GM12874 (cell line): ENCODE results near the gene FBLN1.

Experiments
- CTCF ChIP-seq: IDR thresholded peaks from 2 replicates; pipeline ENCODE4 v1.5.1; 2011; ENCODE audit warnings: low read depth, mild to moderate bottlenecking, control low read depth, low read length, moderate library complexity; ENCODE audit not compliant: insufficient read depth

Gene FBLN1

GRCh38 chr22:45503050-45503815, 550 bp downstream of the FBLN1 start:
- no peak for TF ChIP-seq CTCF

- no peak for TF ChIP-seq CTCF
Observed at GRCh38 chr22:45503816-45504372, 1.2 kb downstream of the FBLN1 start.

GRCh38 chr22:45504373-45505341, 2.0 kb downstream of the FBLN1 start:
- TF ChIP-seq CTCF = no peak

- no peak for TF ChIP-seq CTCF
Observed at GRCh38 chr22:45505991-45506747, 3.5 kb downstream of the FBLN1 start.

- no peak for TF ChIP-seq CTCF
Observed at GRCh38 chr22:45506816-45507360, 4.2 kb downstream of the FBLN1 start.

GRCh38 chr22:45507798-45508197, 5.1 kb downstream of the FBLN1 start:
- TF ChIP-seq CTCF = no peak
